NCI-H2171 (cell line): ENCODE data around the gene CAMK2N1.
"Not testable (repeated sequence)": the region's sequence is repeated elsewhere in the genome, so short reads cannot be mapped to it uniquely, and the experiment has no call there.

ENCODE experiments used
- DNase-seq: peaks from one replicate; lab custom pipeline; 2025; lab: John Stamatoyannopoulos, UW

The CAMK2N1 gene

GRCh38 chr1:20496725-20497383 lies 10.8 kb upstream of the CAMK2N1 start:
- not testable (repeated sequence) for DNase-seq

- no peak for DNase-seq
Measured at GRCh38 chr1:20496241-20496661, 10.2 kb upstream of the CAMK2N1 start.

DNA sequence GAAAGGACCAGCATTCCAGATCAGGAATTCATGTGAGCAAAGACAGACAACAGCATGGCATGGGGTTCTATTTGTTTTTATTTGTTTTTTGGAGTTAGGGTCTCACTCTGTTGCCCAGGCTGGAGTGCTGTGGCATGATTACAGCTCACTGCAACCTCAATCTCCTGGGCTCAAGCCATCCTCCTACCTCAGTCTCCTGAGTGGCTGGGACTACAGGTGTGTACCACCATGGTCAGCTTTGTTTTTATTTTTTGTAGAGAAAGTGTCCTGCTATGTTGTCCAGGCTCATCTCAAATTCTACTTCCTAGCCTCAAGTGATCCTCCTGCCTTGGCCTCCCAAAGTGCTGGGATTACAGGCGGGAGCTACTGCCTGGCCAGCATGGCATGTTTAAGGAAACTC lies 9.7 kb upstream of the CAMK2N1 start:
- no peak for DNase-seq

GRCh38 chr1:20494609-20495311 lies 8.8 kb upstream of the CAMK2N1 start:
- no peak for DNase-seq

GRCh38 chr1:20493839-20494608 lies 8.0 kb upstream of the CAMK2N1 start:
- DNase-seq = peak; percentile 85

- DNase-seq = no peak
Measured at GRCh38 chr1:20493309-20493708, 7.3 kb upstream of the CAMK2N1 start.

DNA sequence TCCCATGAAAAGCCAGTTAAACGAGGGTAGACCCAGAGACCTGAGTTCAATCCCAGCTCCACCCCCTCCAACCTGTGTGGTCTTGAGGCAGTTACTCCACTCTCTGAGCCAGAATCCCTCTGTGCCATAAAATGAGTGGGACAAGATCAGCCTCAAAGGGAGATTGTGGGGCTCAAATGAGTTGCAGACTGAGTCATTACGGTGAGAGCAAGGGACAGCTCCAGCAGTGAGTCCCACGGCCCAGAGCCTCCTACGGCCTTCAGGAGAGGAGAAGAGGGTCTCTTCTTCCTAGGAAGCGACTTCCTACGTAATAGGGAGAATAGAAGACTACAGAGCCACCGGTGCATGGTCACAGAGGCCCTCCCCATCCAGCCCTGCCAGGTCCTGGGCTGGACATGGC lies 6.7 kb upstream of the CAMK2N1 start:
- no peak for DNase-seq

- no peak for DNase-seq
Measured at GRCh38 chr1:20491866-20492265, 5.9 kb upstream of the CAMK2N1 start.

DNA sequence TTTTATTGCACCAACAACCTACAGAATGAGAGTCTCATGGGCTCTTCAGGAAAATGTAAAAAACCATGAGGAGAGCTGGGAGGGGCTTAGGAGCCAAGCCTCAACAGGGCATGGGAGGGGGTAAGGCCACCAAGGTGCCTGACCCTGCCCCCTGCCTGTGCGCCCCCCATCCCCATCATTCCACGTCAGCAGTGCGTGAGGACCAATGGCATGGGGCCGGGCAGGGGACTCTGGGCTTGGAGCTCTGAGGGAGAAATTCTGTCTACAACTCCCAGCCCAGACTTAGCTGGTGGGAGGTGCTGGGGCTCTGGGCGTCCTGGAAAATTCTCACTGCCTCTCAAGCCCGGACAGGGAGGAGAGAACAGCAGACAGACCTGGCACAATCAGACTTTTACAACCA lies 5.2 kb upstream of the CAMK2N1 start:
- DNase-seq = no peak

GRCh38 chr1:20487236-20487590 lies 1.2 kb upstream of the CAMK2N1 start:
- peak; percentile 95 for DNase-seq

- peak; percentile 95 for DNase-seq
Measured at GRCh38 chr1:20486457-20487235, 636 bp upstream of the CAMK2N1 start.

GRCh38 chr1:20484519-20485462 lies 1.2 kb downstream of the CAMK2N1 start:
- DNase-seq = no peak

DNA sequence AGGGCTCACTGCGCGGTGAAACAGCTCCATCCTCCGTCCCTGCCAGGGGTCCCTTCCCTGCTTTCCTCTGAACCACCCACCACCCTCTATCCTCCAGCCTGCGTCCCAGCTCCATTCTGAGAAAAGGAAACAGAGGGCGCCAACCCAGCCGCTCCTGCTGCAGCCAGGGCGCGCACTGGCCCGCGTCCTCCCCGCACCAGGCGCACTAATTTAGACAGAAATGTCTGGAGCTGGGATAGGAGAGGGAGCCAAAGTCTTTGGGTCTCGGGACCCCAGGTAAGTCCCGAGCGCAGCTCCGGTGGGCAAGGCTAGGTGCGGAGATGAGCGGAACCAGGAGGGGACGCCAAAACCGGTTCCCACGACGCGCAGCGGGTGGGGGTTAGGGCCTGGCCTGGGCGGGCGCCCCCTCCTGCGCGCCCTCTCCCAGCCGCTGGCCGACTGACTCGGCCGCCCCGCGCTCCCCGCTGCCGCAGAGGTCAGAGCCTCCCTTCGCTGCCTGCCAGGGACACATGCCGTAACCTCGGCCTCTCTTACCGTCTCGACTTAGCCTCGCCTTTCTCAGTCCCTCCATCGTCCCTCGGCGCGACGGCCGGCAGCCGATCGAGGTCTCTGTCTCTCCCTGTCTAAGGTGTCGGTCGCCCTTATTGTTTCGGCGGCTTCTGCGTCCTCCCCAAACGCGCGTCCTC lies 2.0 kb downstream of the CAMK2N1 start:
- DNase-seq = no peak

DNA sequence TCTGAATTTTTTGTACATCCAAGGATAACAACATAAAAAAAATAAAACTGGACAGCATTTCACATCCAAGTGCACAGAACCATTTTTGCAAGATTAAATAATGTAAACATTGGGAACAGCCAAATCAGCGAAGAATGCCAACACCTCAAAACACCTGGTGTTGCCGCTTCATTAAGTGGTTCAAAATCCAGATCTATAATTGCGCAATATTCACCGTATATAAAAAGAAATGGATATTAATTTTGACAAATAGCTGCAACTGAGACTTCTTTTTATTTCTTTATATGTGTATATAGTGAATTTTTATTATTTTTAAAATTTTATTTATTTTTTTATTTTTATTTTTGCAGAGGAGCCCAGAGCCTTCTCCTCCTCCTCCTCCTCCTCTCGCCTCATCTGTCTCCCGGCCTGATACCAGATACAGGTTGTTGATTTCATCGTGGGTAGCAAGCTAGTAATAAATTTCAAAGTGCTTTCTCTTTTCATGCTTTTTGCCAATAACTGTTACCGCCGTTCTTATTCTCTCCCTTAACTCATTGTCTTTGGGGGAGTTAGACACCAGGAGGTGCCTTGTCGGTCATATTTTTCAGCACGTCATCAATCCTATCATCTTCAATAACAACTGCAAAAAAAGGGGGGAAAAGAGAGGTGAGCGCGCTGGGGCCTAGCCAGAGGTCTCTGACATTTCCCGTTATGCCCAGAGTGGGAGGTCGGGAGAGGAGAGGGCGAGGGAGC lies 2.7 kb downstream of the CAMK2N1 start:
- no peak for DNase-seq

GRCh38 chr1:20481643-20482498 lies 4.1 kb downstream of the CAMK2N1 start:
- DNase-seq = no peak

- peak; percentile 45 for DNase-seq
Measured at GRCh38 chr1:20480951-20481617, 4.9 kb downstream of the CAMK2N1 start.

DNA sequence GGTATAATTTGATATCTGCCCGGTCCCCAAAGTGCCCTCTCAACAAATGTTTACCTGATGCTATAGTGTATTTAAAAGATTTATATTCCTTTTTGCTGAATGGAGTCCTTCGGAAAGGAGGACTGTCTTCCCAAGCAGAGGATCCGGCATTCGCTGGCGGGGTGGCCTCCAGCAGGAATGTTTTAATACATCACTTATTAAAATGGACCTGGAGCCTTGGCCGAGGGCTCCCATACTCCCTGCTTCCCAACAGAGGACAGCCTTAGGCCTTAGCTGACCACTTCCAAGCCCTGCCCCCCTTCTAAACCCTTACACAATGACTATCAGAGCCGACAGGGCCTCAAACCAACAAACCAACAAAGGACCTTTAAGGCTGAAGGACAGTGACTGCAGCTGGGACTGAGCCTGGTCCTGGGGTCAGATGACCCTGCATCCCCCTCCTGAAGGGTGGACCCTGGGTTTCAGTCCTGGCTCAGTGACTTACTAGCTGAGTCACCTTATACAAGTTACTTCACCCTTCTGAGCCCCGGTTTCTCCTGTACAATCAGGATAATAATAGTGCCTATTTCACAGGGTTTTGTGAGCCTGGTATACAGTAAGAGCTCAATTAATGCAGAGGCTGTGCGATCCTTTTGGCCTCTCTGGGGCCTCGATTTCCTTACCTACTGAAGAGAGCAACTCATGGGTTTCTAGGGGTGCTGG lies 5.6 kb downstream of the CAMK2N1 start:
- DNase-seq = no peak

DNA sequence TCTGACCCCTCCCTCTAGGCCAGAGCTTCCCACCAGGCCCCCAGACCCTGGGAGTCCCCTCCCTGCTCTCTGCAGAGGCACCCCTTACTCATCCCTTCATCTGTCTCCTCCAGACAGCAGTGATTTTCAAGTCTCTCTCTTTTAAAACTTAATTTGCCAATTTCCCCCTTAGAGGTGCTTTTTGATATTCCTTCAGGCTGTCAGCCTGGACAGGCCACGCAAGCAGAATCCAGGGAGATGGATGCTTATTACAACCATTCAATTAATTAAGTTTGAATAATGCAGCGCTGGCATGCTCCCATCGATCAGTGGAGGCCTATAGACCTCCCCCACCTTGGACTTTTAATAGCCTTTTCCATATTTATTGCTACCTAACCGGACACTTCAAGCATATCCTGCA lies 6.2 kb downstream of the CAMK2N1 start:
- DNase-seq = no peak
